ENCODE data around the gene SMG7. TPM values are rescaled to one million over a fixed set of nuclear protein-coding genes. Genes with fewer than 3 reads are reported as not detected.

The SMG7 gene
- total RNA-seq, 1 donor from 2014 or later: 66.2 TPM

DNA sequence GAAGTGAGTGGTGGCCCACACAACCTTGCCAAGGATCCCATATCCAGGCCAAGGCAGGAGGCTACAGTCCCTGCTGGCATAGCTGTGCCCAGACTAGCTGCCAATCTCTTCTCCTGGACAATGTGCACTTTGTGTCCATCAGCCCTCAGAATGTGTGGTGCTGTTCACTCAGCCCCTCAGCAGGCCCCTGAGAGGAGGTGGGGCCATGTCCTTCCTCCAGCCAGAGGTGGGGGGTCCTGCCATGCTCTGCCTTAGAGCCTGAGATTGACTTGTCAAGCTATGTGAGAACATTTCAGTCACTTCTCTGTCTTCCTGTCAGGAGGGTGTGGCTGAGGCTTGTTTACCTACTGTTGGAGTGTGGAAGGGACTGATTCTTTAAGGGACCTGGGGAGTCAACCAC lies 116.5 kb downstream of the SMG7 start:
- H3K36me3 Mint-ChIP-seq (ENCODE audit: unreplicated experiment): no peaks in the 10 kb centered on the region
- TF ChIP-seq CTCF (IDR thresholded peaks at IDR 0.05; ENCODE audit: partially characterized antibody, unreplicated experiment): no peak
- H3K27ac Mint-ChIP-seq (ENCODE audit: unreplicated experiment): no peak overlapping the region
- H3K4me1 Mint-ChIP-seq (ENCODE audit: low read depth, unreplicated experiment): peaks cover 11% of the 10 kb centered on the region
- DNase-seq: no peak
- H3K4me3 Mint-ChIP-seq (ENCODE audit: unreplicated experiment): no peak overlapping the region
- H3K9me3 Mint-ChIP-seq (ENCODE audit: unreplicated experiment): no peaks in the 10 kb centered on the region
- peaks cover 2% of the 10 kb centered on the region for H3K27me3 Mint-ChIP-seq (ENCODE audit: unreplicated experiment)

- H3K27me3 Mint-ChIP-seq (ENCODE audit: unreplicated experiment): peaks cover 2% of the 10 kb centered on the region
- H3K27ac Mint-ChIP-seq (ENCODE audit: unreplicated experiment): no peak overlapping the region
- H3K9me3 Mint-ChIP-seq (ENCODE audit: unreplicated experiment): no peaks in the 10 kb centered on the region
- H3K4me3 Mint-ChIP-seq (ENCODE audit: unreplicated experiment): no peak overlapping the region
- no peak for DNase-seq
- H3K4me1 Mint-ChIP-seq (ENCODE audit: low read depth, unreplicated experiment): peaks cover 11% of the 10 kb centered on the region
- H3K36me3 Mint-ChIP-seq (ENCODE audit: unreplicated experiment): no peaks in the 10 kb centered on the region
- TF ChIP-seq CTCF (IDR thresholded peaks at IDR 0.05; ENCODE audit: partially characterized antibody, unreplicated experiment): no peak
These were observed 117.1 kb downstream of the SMG7 start for GRCh38 chr1:183589384-183589783.

DNA sequence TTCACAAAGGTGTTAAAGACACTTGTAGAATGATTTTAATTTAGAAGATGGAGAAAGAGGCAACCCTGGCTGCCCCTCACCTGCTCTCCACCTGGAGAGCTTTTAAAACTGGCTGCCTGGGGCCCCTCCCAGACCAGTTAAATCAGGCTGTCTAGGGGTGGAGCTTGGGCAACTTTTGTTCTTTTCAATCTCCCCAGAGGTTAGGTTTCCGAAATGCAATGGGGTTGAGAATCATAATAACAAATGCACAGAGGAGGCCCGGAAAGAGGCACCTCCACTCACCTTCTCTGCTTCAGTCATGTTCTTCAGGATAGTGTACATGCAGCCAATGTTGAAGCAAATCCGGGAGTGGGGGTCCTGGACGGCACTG lies 117.6 kb downstream of the SMG7 start:
- no peak overlapping the region for H3K27ac Mint-ChIP-seq (ENCODE audit: unreplicated experiment)
- no peak overlapping the region for H3K4me3 Mint-ChIP-seq (ENCODE audit: unreplicated experiment)
- H3K36me3 Mint-ChIP-seq (ENCODE audit: unreplicated experiment): no peaks in the 10 kb centered on the region
- peaks cover 11% of the 10 kb centered on the region for H3K4me1 Mint-ChIP-seq (ENCODE audit: low read depth, unreplicated experiment)
- DNase-seq: no peak
- TF ChIP-seq CTCF (IDR thresholded peaks at IDR 0.05; ENCODE audit: partially characterized antibody, unreplicated experiment): no peak
- no peaks in the 10 kb centered on the region for H3K9me3 Mint-ChIP-seq (ENCODE audit: unreplicated experiment)
- peaks cover 2% of the 10 kb centered on the region for H3K27me3 Mint-ChIP-seq (ENCODE audit: unreplicated experiment)

DNA sequence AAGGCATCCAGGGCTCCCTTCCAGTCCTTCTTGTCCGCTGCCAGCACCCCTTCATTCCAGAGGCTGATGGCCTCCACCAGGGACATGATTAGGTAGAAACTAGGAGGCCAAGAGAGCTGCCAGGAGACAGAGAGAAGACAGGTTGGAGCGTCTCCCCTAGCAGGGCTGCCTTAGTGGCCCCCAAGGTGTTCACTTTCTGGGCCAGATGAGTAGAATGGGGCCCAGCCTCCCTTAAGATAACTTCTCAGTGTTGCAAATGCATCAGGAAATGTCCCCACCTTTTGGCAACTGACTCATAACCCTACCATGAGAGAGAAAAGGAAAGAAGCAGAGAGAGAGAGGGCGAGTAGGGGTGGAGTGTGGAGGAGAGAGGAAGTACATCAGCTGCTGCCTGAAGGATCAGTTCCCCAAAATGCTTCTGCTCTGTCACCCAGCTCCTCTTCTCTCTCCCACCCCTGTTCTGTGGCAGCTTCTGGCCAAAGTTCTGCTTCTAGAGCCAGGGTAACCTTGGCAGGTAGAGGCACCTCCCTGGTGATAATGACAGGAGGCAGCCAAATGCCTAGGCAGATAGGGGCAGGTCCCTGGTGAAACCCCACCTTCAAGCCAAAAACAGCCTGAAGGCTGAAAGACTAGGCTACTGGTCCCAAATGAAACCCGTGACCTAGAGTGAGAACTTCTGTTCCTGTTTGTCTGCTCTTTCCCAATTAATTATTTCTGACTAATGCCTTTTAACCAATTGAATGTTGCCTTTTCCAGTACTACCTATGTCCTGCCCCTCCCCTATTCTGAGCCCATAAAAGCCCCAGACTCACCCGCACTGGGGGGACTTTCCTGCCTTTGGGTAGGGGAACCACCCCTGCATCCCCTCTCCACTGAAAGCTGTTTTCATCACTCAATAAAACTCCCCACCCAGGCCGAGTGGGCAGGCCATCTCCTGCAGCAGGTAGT lies 118.2 kb downstream of the SMG7 start, which contains the start of gene NCF2:
NCF2 (minus strand) TSS at position 216 of the 948 bp plus-strand sequence; CDS start at position 86, 130 bp downstream.
- H3K9me3 Mint-ChIP-seq (ENCODE audit: unreplicated experiment): no peaks in the 10 kb centered on the region
- no peak within 1 kb of the TSS for H3K27ac Mint-ChIP-seq (ENCODE audit: unreplicated experiment)
- H3K27me3 Mint-ChIP-seq (ENCODE audit: unreplicated experiment): peaks cover 2% of the 10 kb centered on the region
- H3K36me3 Mint-ChIP-seq (ENCODE audit: unreplicated experiment): no peaks in the 10 kb centered on the region
- peaks cover 11% of the 10 kb centered on the region for H3K4me1 Mint-ChIP-seq (ENCODE audit: low read depth, unreplicated experiment)
- H3K4me3 Mint-ChIP-seq (ENCODE audit: unreplicated experiment): no peak within 1 kb of the TSS
- TF ChIP-seq CTCF (IDR thresholded peaks at IDR 0.05; ENCODE audit: partially characterized antibody, unreplicated experiment): no peak
- DNase-seq: no peak

- Mint-ChIP-seq H3K27me3 (ENCODE audit: unreplicated experiment) (no peaks in the 10 kb centered on the region), H3K27ac (ENCODE audit: unreplicated experiment) (no peak overlapping the region), H3K4me1 (ENCODE audit: low read depth, unreplicated experiment) (peaks cover 20% of the 10 kb centered on the region), H3K36me3 (ENCODE audit: unreplicated experiment) (no peaks in the 10 kb centered on the region), H3K4me3 (ENCODE audit: unreplicated experiment) (no peak overlapping the region), H3K9me3 (ENCODE audit: unreplicated experiment) (no peaks in the 10 kb centered on the region)
- DNase-seq: no peak
- TF ChIP-seq CTCF (IDR thresholded peaks at IDR 0.05; ENCODE audit: partially characterized antibody, unreplicated experiment): no peak
These were observed 120.4 kb downstream of the SMG7 start for GRCh38 chr1:183592733-183593132.
